C4-2B (cell line): ENCODE results near the gene ROS1.

ENCODE experiments used
- H3K27ac ChIP-seq: fragments of 450-650 bp; 2 replicates; pipeline ENCODE4 v1.5.1; 2017
- ZFX ChIP-seq: fragments of 450-650 bp; IDR thresholded peaks from 2 replicates; pipeline ENCODE4 v1.6.1; 2017
- TF ChIP-seq, protein P1 (sequence below): fragments of 450-650 bp; conservative IDR thresholded peaks from 2 replicates; pipeline ENCODE4 v1.5.1; 2017; ENCODE audit warnings: mild to moderate bottlenecking

Gene ROS1

DNA sequence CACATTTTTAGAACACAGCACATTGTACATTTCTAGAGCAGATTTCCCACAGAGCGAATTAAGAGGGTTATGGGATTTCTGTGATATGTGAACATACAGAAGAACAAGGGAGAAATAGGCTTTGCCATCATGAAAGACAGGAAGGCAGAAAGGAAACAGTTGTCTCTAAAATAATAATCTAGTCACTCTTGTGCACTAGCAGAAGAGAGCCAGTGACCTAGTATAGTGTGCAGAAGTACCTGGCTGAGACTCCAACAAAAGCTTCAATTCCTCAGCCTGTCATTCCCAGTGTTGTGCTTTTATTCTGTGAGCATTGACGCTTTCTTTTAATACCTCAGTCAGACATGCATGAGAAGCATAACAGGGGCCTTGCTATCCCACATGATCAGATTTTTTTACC, 39.0 kb upstream of the ROS1 start:
- TF ChIP-seq, protein P1, sequence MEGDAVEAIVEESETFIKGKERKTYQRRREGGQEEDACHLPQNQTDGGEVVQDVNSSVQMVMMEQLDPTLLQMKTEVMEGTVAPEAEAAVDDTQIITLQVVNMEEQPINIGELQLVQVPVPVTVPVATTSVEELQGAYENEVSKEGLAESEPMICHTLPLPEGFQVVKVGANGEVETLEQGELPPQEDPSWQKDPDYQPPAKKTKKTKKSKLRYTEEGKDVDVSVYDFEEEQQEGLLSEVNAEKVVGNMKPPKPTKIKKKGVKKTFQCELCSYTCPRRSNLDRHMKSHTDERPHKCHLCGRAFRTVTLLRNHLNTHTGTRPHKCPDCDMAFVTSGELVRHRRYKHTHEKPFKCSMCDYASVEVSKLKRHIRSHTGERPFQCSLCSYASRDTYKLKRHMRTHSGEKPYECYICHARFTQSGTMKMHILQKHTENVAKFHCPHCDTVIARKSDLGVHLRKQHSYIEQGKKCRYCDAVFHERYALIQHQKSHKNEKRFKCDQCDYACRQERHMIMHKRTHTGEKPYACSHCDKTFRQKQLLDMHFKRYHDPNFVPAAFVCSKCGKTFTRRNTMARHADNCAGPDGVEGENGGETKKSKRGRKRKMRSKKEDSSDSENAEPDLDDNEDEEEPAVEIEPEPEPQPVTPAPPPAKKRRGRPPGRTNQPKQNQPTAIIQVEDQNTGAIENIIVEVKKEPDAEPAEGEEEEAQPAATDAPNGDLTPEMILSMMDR: no peak

DNA sequence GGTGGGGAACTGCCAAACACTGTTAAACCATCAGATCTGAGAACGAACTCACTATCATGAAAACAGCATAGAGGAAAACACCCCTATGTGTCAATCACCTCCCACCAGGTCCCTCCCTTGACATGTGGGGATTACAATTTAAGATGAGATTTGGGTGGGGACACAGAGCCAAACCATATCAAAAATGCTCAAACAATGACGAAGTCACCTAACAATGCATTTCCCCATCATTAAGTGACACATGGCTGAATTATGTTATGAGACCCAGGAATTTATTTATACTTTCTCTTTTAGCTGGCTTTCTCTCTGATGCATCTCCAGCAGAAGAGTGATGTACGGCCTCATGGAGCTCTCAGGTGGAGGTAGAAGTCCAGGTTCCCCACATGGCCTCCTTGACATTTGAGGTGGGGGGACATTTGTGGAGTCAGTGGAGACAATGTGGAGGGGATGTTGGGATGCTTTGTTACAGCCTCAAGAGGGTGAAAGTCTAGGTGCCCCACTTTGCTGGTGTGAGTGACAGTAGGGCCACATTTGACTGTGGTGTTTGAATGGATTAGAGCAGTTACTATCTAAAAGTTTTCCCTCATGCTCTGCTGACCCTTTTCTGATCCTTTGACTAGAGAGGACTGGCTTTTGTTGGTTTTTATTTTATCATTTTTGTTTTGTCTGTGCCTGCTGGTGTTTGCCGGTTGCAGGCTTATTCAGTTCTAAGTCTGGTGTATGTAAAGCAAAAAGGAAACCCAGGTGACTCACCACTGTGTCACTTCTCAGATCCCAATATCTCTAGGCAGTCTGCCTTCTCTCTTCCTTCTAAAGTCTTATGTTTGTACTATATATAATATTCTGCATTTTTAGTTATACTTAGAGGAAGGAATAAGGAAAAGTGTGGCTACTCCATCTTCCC, 38.3 kb upstream of the ROS1 start:
- H3K27ac ChIP-seq: no peak overlapping the region
- no peak for TF ChIP-seq ZFX
- TF ChIP-seq, protein P1: no peak

More for the DNA sequence above, 39.0 kb upstream of the ROS1 start:
- H3K27ac ChIP-seq: no peak overlapping the region

DNA sequence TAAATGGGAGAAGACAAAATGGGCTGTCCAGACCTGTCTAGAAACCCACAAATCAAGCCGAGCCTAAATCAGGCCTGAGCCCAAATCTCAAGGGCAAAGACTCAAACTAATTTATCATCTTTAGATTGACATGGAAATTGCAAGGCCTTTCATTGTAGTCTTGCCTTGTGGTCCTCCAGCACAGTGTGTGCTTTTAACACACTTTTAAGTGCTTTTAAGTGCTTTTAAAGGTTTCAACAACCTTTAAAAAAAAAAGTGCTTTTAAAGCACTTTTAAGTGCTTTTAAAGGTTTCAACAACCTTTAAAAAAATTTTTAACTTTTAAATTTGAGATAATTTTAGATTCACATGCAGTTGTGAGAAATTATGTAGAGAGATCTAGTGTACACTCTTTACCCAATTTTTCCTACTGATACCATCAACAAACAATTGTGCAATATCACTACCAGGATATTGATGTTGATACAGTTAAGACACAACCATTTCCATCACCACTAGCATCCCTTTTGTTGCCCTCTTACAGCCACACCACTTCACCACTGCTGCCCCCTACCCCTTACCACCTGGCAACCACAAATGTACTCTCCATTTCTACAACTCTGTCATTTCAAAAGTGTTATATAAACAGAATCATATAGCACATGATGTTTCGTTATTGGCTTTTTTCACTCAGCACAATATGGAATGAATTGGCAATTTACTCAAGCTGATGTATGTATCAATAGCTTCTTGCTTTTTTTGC, 33.6 kb upstream of the ROS1 start:
- TF ChIP-seq, protein P1: no peak
- TF ChIP-seq ZFX: no peak
- no peak overlapping the region for H3K27ac ChIP-seq

DNA sequence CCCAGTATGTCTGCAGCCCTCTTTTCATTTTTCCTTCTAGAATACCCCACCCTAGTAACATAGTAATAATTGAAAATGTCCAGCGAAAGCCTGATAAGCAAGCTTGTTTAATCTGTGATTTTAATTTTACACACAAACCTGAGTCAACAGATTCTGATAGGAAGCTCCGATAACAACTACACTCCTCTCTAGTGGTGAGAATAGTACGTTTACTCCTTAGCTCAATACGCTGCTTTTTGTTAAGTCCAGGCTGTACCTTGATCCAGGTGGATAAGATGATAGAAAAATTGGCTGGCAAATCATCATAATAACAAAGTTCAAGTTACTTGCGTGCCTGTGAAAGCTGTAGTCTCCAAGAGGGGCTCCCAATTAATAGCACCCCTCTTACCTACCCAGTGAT, 31.3 kb upstream of the ROS1 start:
- H3K27ac ChIP-seq: no peak overlapping the region
- TF ChIP-seq, protein P1: no peak
- TF ChIP-seq ZFX: no peak

DNA sequence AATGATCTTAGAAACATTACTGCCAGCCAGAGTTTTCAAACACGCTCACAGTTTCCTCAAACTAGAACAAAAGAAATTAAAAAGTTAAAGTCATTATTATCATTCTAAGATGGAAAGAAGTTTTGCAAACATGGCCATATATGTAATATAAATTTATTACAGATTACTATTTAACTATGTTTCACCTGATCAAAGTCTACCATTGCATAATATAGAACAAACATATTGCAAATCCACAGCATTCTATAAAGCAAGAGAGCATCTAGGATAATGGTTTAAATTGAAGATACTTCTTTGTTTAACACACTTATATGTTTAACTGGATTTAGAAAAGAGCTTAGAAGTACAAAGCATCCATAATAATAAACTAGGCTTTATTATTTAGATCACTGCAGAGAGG, 30.5 kb upstream of the ROS1 start:
- no peak for TF ChIP-seq ZFX
- TF ChIP-seq, protein P1: no peak
- no peak overlapping the region for H3K27ac ChIP-seq

DNA sequence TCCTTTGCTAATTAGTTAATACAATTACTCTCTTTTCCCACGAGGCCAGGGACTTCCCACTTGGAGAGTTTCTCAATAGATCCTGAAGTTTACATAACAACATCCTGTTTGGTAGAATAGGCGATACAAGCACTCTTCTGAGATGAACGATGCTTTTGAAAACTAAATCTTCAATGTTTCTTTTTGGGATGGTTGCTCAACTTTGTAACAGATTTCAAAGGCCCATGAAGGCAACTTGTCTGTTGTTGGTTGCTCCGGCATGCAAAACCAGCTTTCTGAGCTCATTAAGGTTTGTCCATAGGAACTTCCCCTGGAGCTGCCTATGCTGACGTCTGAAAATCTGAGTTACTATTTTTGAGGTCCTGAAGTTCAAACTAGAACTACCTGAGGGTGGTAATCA, 25.9 kb upstream of the ROS1 start:
- TF ChIP-seq ZFX: no peak
- TF ChIP-seq, protein P1: no peak
- no peak overlapping the region for H3K27ac ChIP-seq
